GM18520 (cell line): ENCODE results near the gene LRRC63.
"Not testable (repeated sequence)": the region's sequence is repeated elsewhere in the genome, so short reads cannot be mapped to it uniquely, and the experiment has no call there.

Source experiments
- ATAC-seq: cut with Tn5 transposase; IDR thresholded peaks from one replicate; pipeline ENCODE4 v1.9.1; 2021; ENCODE audit not compliant: unreplicated experiment

The LRRC63 gene

GRCh38 chr13:46235286-46235685 is 23.6 kb downstream of the LRRC63 start:
- no peak for ATAC-seq

DNA sequence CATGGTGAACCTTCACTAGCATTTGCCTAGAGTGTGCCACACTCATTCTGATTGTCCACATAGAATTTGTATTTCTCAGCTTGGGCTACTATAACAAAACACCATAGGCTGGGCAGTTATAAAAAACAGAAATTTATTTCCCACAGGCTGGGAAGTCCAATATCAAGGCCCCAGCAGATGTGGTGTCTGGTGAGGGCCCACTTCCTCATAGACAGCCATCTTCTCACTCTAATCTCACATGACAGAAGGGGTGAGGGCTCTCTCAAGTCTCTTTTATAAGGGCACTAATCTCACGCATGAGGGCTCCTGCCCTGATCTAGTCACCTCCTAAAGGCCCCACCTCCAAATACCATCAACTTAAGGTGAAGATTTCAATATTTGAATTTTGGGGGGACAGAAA is 53.6 kb downstream of the LRRC63 start:
- ATAC-seq = no peak

GRCh38 chr13:46267166-46267565 is 55.4 kb downstream of the LRRC63 start:
- ATAC-seq = no peak

DNA sequence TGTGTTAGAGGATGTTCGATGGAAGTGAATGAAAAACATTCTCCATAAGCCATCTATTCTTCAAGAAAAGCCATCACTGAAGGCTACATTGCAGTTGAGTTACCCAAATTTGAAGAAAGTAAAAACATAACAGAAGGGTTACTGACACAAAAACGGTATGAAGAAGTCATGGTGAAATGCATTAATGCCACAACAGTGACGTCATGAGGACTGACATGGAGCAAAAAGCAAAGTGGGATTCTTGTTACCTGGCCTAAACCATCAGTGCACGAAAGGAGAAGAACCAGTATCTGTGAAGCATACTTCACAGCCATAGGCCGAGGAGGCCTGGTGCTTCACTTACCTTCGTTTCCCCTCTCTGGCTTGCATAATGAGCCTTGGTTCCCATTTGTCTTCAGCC is 58.7 kb downstream of the LRRC63 start:
- ATAC-seq = no peak

- ATAC-seq = no peak
These were observed 62.5 kb downstream of the LRRC63 start for GRCh38 chr13:46274094-46274698.

- no peak for ATAC-seq
These were observed 66.7 kb downstream of the LRRC63 start for GRCh38 chr13:46278474-46278873.

DNA sequence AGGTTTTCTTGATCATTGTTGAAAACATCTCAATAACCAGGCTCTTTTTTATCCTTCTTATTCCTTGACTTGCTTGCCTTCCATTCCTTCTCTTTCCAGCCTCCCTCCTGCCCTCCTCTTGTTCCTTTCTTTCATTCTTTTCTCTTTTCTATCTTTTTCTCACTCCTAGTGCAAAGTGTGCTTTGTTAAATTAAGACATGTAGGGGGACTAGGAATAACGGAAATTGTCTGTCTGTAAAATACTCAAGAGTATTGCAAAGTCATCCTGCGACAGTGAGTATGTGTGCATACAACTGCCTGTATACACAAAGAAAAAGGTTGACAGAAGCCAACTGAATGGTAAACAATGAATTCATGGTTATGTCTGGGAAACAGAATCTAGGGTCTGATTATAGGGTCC is 70.1 kb downstream of the LRRC63 start:
- ATAC-seq = no peak

GRCh38 chr13:46283912-46284824 is 72.4 kb downstream of the LRRC63 start:
- ATAC-seq = not testable (repeated sequence)

GRCh38 chr13:46286972-46287371 is 75.2 kb downstream of the LRRC63 start:
- ATAC-seq = no peak

- ATAC-seq = peak; percentile 48
These were observed 77.0 kb downstream of the LRRC63 start for GRCh38 chr13:46288570-46289259.

GRCh38 chr13:46289260-46289955 is 77.7 kb downstream of the LRRC63 start:
- no peak for ATAC-seq

DNA sequence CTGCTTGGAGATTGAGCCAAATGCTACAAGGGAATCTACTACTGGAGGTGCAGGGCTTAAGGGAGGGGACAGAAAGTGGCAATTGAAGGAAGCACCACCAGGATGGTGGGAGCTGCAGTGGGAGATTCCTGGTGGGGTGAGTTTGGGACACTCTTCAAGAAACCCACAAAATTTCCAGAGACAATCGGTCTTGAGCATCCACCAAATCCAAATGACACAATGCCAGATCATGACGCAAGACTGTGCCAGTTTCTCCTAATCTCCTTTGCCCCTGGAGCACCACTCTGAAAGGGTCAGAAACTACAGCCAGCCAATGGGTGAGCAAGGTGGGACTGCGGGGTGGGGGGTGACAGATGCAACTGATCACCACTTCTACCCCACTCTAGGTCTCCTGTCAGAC is 78.7 kb downstream of the LRRC63 start:
- no peak for ATAC-seq

DNA sequence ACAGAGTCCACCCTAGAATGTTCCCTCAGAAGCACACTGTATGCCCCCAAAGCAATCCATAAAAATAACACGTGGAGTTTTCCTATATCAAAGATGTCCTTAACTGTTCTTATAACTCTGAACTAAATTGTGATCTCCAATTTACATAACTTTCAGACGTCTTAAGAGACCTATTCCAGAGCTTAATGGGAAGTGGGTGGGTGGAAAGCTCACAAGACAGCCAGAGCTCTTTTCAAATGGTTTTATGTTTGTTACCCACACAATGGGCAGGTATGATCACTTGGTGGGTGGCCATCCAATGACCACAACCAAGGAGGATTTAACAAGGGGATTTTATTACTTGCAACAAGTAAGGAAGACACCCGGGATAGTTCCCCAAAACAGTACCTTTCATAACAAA is 81.7 kb downstream of the LRRC63 start:
- ATAC-seq = no peak

- ATAC-seq = peak; percentile 70
These were observed 83.9 kb downstream of the LRRC63 start for GRCh38 chr13:46295491-46296114.

GRCh38 chr13:46296115-46296822 is 84.5 kb downstream of the LRRC63 start:
- ATAC-seq = peak; percentile 20

GRCh38 chr13:46296921-46297320 is 85.2 kb downstream of the LRRC63 start:
- no peak for ATAC-seq

GRCh38 chr13:46297361-46297811 is 85.7 kb downstream of the LRRC63 start:
- ATAC-seq = no peak

DNA sequence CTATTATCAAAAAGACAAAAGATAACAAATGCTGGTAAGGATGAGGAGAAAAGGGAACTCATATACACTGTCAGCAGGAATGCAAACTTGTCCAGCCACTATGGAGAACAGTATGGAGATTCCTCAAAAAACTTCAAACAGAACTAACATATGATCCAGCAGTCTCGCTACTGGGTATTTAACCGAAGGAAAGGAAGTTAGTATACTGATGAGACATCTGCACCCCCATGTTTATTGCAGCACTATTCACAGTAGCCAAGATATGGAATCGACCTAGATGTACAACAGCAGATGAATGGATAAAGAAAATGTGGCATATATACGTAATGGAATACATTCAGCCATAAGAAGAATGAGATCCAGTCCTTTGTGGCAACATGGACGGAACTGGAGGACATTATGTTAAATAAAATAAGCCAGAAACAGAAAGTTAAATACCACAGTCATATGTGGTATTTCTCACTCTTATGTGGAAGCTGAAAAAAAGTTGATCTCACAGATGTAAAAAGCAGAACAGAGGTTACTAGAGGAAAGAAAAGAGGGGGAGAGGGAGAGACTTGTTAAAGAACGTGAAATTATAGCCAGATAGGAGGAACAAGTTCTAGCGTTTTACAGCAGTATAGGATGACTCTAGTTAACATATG is 92.1 kb downstream of the LRRC63 start:
- no peak for ATAC-seq

DNA sequence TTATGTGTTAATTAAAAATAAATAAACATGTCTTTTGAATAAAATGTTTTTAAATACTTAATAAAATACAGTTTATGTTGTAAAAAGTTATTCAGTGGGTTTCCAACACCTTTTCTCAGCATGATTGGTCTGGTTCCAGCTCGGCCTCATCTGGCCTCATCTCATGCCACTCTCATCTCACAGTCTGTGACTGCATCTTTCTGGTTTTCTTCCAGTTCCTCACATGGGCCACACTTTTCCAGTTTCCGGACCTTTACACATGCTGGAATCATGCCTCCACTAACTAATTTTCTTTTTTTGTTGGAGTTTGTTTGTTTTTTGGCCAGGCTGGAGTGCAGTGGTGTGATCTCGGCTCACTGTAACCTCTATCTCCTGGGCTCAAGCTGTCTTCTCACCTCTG is 92.8 kb downstream of the LRRC63 start:
- ATAC-seq = no peak

DNA sequence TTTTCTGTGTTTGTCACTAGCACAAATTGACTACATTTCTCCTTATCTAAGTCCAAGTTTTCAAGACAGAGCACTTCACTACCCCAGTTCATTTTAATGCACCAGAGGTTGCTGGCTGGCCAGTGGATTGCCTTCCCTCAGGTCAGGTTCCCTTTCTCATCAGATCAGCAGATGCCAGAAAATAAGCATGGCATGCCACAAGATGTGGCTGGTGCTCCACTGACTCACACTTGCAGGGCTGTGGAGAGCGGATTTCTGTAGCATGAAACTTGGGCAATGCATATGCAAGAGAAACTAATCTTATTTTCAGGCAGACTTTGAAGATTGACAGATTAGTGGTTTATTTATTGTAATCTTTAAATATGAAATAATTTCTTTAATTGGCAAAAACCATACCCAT is 95.8 kb downstream of the LRRC63 start:
- ATAC-seq = no peak
